H1 (cell line): Measurements from ENCODE around the gene ZSCAN5A. TPM values are rescaled to one million over a fixed set of nuclear protein-coding genes. Genes with fewer than 3 reads are reported as not detected.

ENCODE experiments used
- NANOG ChIP-seq: IDR thresholded peaks from 2 replicates; pipeline ENCODE4 v1.6.1; 2011; ENCODE audit warnings: low read length, low read depth, mild to moderate bottlenecking, inconsistent platforms; ENCODE audit not compliant: insufficient read depth, poor library complexity, severe bottlenecking
- polyA plus RNA-seq, 7 experiments: library from polyadenylated mRNA; depleted of rRNA in 3 of 7; stranded (reverse) in 5 of 7; unstranded in 2 of 7; fragments of >200 nt in 5 of 7; fragments of 200-250 nt in 2 of 7; gene quantifications; 1 replicate in 5 of 7; 2 replicates in 1 of 7; 4 replicates in 1 of 7; pipeline versions ENCODE4 v1.2.1 to v1.2.3, GENCODE V29; 2011 to 2013; ENCODE audit warnings: missing spikeins in 2 of 7, mixed read lengths in 2 of 7
- total RNA-seq: library from RNA; stranded (reverse); fragmentation: NEBNext Ultra II Directional; extraction: Animal tissue kit (Norgen Biotek cat#: 25700); gene quantifications from 2 replicates; pipeline ENCODE4 v1.2.1, GENCODE V29; 2021
- TF ChIP-seq, protein P1 (sequence below): IDR thresholded peaks from 2 replicates; pipeline ENCODE4 v1.6.1; 2012; ENCODE audit warnings: low read length, inconsistent platforms

The ZSCAN5A gene
- total and polyA plus RNA-seq, 2 of the 8 experiments (the other 6 are each of a cell fraction or from before 2014, with no cell fraction given) = 8.6 to 11.0 TPM

DNA sequence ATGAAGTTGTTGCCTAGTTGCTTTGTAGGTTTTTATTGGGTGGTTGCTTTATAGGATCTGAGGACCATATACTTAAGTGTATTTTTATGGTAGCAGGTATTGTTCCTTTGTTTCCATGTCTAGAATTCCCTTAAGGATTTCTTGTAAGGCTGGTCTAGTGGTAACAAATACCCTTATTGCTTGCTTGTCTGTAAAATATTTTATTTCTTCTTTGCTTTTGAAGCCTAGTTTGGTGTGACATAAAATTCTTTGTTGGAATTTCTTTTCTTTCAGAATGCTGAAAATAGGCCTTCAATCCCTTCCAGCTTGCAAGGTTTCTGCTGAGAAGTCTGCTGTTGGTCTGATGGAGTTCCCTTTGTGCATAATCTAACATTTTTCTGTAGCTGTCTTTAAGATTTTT is 18.1 kb upstream of the ZSCAN5A start (continued):
- TF ChIP-seq, protein P1, sequence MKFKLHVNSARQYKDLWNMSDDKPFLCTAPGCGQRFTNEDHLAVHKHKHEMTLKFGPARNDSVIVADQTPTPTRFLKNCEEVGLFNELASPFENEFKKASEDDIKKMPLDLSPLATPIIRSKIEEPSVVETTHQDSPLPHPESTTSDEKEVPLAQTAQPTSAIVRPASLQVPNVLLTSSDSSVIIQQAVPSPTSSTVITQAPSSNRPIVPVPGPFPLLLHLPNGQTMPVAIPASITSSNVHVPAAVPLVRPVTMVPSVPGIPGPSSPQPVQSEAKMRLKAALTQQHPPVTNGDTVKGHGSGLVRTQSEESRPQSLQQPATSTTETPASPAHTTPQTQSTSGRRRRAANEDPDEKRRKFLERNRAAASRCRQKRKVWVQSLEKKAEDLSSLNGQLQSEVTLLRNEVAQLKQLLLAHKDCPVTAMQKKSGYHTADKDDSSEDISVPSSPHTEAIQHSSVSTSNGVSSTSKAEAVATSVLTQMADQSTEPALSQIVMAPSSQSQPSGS = no peak
- TF ChIP-seq NANOG = no peak
